Neural cell (in vitro differentiated cells): ENCODE results near the gene ARID3B. TPM values are rescaled to one million over a fixed set of nuclear protein-coding genes. Genes with fewer than 3 reads are reported as not detected.

ENCODE experiments used
- H2AFZ ChIP-seq: fragments of 200-600, 300-800 bp; sonication (generic), shearing (Covaris generic); 2 replicates; pipeline ENCODE4 v1.6.0; 2014; ENCODE audit warnings: low read depth, mild to moderate bottlenecking, antibody characterized with exemption, low read length, moderate library complexity
- H3F3A ChIP-seq: fragments of 200-600 bp; shearing (Covaris generic); 2 replicates; pipeline ENCODE4 v1.6.1; 2016; ENCODE audit warnings: mild to moderate bottlenecking, moderate library complexity, mixed read lengths, antibody characterized with exemption, low read length; ENCODE audit not compliant: insufficient read depth, poor library complexity, severe bottlenecking
- H3K27ac ChIP-seq: fragments of 200-600, 300-800 bp; sonication (generic), shearing (Covaris generic); 2 replicates; pipeline ENCODE4 v1.5.1; 2014; ENCODE audit warnings: mild to moderate bottlenecking, low read length, moderate library complexity
- H3K27me3 ChIP-seq: fragments of 300-800, 200-600 bp; sonication (generic), shearing (Covaris generic); 2 replicates; pipeline ENCODE4 v1.6.0; 2014; ENCODE audit warnings: mild to moderate bottlenecking, low read depth, low read length, moderate library complexity; ENCODE audit not compliant: insufficient read depth
- H3K36me3 ChIP-seq: fragments of 300-800, 200-600 bp; sonication (generic), shearing (Covaris generic); 2 replicates; pipeline ENCODE4 v1.5.1; 2014; ENCODE audit warnings: mild to moderate bottlenecking, antibody characterized with exemption, low read length, moderate library complexity; ENCODE audit not compliant: insufficient read depth
- H3K4me2 ChIP-seq: fragments of 300-800, 200-600 bp; sonication (generic), shearing (Covaris generic); 2 replicates; pipeline ENCODE4 v1.6.0; 2014; ENCODE audit warnings: mild to moderate bottlenecking, low read length
- H3K4me3 ChIP-seq: fragments of 300-800, 200-600 bp; sonication (generic), shearing (Covaris generic); 2 replicates; pipeline ENCODE4 v1.5.1; 2014; ENCODE audit warnings: mild to moderate bottlenecking, low read length, moderate library complexity
- H3K79me2 ChIP-seq: fragments of 200-600 bp; shearing (Covaris generic); replicated peaks from 2 replicates; pipeline ENCODE4 v1.6.0; 2014; ENCODE audit warnings: mild to moderate bottlenecking, low read length, moderate library complexity; ENCODE audit not compliant: insufficient read depth
- H3K9ac ChIP-seq: fragments of 300-800, 200-600 bp; sonication (generic), shearing (Covaris generic); 2 replicates; pipeline ENCODE4 v1.6.1; 2016; ENCODE audit warnings: mild to moderate bottlenecking, low read length, mixed read lengths
- H3K9me2 ChIP-seq: fragments of 200-600 bp; shearing (Covaris generic); 2 replicates; pipeline ENCODE4 v1.6.1; 2016; ENCODE audit warnings: mild to moderate bottlenecking, low read length, mixed read lengths; ENCODE audit not compliant: insufficient read depth
- H3K9me3 ChIP-seq: fragments of 200-600, 300-800 bp; sonication (generic), shearing (Covaris generic); 2 replicates; pipeline ENCODE4 v1.6.1; 2016; ENCODE audit warnings: mild to moderate bottlenecking, mixed run types, low read length, moderate library complexity, mixed read lengths
- H4K20me1 ChIP-seq: fragments of 200-600 bp; shearing (Covaris generic); 2 replicates; pipeline ENCODE4 v1.6.1; 2016; ENCODE audit warnings: mild to moderate bottlenecking, mixed run types; ENCODE audit not compliant: insufficient read depth
- EP300 ChIP-seq: fragments of 450-650 bp; conservative IDR thresholded peaks from 2 replicates; pipeline ENCODE4 v1.6.1; 2014; ENCODE audit warnings: antibody characterized with exemption, mild to moderate bottlenecking, moderate library complexity; ENCODE audit not compliant: poor library complexity, severe bottlenecking
- EZH2 ChIP-seq: fragments of 200-600, 300-800 bp; shearing (Covaris generic), sonication (generic); IDR thresholded peaks from 2 replicates; pipeline ENCODE4 v1.6.1; 2014; ENCODE audit warnings: antibody characterized with exemption, low read length, borderline replicate concordance, mild to moderate bottlenecking; ENCODE audit not compliant: insufficient read depth, poor library complexity, severe bottlenecking
- MXI1 ChIP-seq: fragments of 450-650 bp; conservative IDR thresholded peaks from 2 replicates; pipeline ENCODE4 v1.6.1; 2014; ENCODE audit warnings: antibody characterized with exemption, mild to moderate bottlenecking; ENCODE audit not compliant: poor library complexity, severe bottlenecking
- POLR2AphosphoS5 ChIP-seq: IDR thresholded peaks from 2 replicates; pipeline ENCODE4 v1.6.1; 2012
- RAD21 ChIP-seq: fragments of 450-650 bp; conservative IDR thresholded peaks from 2 replicates; pipeline ENCODE4 v1.6.1; 2014; ENCODE audit warnings: antibody characterized with exemption, mild to moderate bottlenecking, moderate library complexity
- SMC3 ChIP-seq: fragments of 450-650 bp; conservative IDR thresholded peaks from 2 replicates; pipeline ENCODE4 v1.6.1; 2014; ENCODE audit warnings: antibody characterized with exemption, mild to moderate bottlenecking, moderate library complexity; ENCODE audit not compliant: poor library complexity
- TAF1 ChIP-seq: IDR thresholded peaks from 2 replicates; pipeline ENCODE4 v1.6.1; 2012; ENCODE audit warnings: low read depth
- polyA plus RNA-seq: library from polyadenylated mRNA; depleted of rRNA; stranded (reverse); fragments of >200 nt; gene quantifications from 2 replicates; pipeline ENCODE4 v1.2.3, GENCODE V29; 2014
- TF ChIP-seq, protein P1 (sequence below): fragments of 450-650 bp; IDR thresholded peaks from 2 replicates; pipeline ENCODE4 v1.5.1; 2014; ENCODE audit warnings: antibody characterized with exemption, mild to moderate bottlenecking, moderate library complexity; ENCODE audit not compliant: poor library complexity, severe bottlenecking
- TF ChIP-seq, protein P2 (sequence below): IDR thresholded peaks from 2 replicates; pipeline ENCODE4 v1.6.1; 2012; ENCODE audit warnings: borderline replicate concordance

Gene ARID3B
- polyA plus RNA-seq, 1 donor from 2014 or later, result 11.2 TPM

DNA sequence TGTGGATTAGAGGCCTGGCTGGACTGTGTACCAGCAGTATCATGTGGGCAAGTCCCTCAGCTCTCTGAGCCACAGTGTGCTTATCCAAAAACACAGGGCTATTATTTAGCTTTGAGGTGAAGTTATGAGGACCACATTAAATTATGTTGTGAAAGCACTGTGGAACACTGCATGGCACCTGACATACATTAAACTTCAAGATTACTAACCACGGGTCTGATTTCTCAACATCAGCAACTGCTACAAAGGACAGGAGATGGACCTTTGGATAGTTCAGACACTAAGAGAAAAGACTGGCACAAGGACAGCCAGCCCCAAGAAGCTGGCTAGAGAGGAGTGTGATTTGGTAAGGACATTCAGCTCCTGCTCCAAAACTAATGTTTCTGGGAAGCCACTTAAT lies 96.0 kb downstream of the ARID3B start:
- TF ChIP-seq POLR2AphosphoS5, result no peak
- TF ChIP-seq RAD21, result no peak
- no peak for TF ChIP-seq TAF1
- TF ChIP-seq, protein P1, sequence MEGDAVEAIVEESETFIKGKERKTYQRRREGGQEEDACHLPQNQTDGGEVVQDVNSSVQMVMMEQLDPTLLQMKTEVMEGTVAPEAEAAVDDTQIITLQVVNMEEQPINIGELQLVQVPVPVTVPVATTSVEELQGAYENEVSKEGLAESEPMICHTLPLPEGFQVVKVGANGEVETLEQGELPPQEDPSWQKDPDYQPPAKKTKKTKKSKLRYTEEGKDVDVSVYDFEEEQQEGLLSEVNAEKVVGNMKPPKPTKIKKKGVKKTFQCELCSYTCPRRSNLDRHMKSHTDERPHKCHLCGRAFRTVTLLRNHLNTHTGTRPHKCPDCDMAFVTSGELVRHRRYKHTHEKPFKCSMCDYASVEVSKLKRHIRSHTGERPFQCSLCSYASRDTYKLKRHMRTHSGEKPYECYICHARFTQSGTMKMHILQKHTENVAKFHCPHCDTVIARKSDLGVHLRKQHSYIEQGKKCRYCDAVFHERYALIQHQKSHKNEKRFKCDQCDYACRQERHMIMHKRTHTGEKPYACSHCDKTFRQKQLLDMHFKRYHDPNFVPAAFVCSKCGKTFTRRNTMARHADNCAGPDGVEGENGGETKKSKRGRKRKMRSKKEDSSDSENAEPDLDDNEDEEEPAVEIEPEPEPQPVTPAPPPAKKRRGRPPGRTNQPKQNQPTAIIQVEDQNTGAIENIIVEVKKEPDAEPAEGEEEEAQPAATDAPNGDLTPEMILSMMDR, result no peak
- no peak for TF ChIP-seq EP300
- no peak for TF ChIP-seq EZH2
- TF ChIP-seq SMC3, result no peak
- TF ChIP-seq MXI1, result no peak
- TF ChIP-seq, protein P2, sequence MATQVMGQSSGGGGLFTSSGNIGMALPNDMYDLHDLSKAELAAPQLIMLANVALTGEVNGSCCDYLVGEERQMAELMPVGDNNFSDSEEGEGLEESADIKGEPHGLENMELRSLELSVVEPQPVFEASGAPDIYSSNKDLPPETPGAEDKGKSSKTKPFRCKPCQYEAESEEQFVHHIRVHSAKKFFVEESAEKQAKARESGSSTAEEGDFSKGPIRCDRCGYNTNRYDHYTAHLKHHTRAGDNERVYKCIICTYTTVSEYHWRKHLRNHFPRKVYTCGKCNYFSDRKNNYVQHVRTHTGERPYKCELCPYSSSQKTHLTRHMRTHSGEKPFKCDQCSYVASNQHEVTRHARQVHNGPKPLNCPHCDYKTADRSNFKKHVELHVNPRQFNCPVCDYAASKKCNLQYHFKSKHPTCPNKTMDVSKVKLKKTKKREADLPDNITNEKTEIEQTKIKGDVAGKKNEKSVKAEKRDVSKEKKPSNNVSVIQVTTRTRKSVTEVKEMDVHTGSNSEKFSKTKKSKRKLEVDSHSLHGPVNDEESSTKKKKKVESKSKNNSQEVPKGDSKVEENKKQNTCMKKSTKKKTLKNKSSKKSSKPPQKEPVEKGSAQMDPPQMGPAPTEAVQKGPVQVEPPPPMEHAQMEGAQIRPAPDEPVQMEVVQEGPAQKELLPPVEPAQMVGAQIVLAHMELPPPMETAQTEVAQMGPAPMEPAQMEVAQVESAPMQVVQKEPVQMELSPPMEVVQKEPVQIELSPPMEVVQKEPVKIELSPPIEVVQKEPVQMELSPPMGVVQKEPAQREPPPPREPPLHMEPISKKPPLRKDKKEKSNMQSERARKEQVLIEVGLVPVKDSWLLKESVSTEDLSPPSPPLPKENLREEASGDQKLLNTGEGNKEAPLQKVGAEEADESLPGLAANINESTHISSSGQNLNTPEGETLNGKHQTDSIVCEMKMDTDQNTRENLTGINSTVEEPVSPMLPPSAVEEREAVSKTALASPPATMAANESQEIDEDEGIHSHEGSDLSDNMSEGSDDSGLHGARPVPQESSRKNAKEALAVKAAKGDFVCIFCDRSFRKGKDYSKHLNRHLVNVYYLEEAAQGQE, result no peak
- no peaks in the 10 kb centered on the region for H3K79me2 ChIP-seq
- no peaks in the 10 kb centered on the region for H3K9me3 ChIP-seq
- H2AFZ ChIP-seq, result no peak overlapping the region
- no peak overlapping the region for H3K4me2 ChIP-seq
- H3K36me3 ChIP-seq, result peaks cover 4% of the 10 kb centered on the region
- H3K27me3 ChIP-seq, result no peaks in the 10 kb centered on the region
- no peaks in the 10 kb centered on the region for H3K9me2 ChIP-seq
- H3F3A ChIP-seq, result no peaks in the 10 kb centered on the region
- no peaks in the 10 kb centered on the region for H4K20me1 ChIP-seq
- H3K27ac ChIP-seq, result no peak overlapping the region
- no peak overlapping the region for H3K4me3 ChIP-seq
- no peak overlapping the region for H3K9ac ChIP-seq

DNA sequence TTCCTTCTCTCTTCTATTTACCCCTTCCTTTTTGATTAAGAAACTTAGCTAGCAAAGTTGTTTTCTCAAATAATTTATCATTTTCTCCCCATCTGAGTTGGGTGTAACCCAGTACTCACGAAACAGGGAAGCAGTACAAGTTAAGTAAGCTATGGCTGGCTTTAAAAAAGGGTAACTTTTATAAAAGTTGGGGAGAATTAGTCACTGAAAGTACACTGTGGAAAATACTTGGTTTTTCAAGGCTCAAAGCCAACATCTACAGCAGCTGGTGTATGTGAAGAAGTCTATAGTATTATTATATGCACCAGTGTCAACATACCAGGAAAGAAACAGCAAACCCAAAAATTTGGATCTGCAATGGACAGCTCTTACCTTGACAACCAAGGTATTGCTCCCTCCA lies 100.1 kb downstream of the ARID3B start:
- Histone ChIP-seq H3K9ac (no peak overlapping the region), H2AFZ (no peak overlapping the region), H3F3A (no peaks in the 10 kb centered on the region), H3K4me2 (no peak overlapping the region), H3K9me2 (no peaks in the 10 kb centered on the region), H3K36me3 (peaks cover 4% of the 10 kb centered on the region), H3K9me3 (no peaks in the 10 kb centered on the region), H3K27me3 (no peaks in the 10 kb centered on the region), H3K79me2 (peaks cover 6% of the 10 kb centered on the region), H4K20me1 (no peaks in the 10 kb centered on the region), H3K4me3 (no peak overlapping the region), H3K27ac (no peak overlapping the region)
- TF ChIP-seq POLR2AphosphoS5 (no peak), RAD21 (no peak), TAF1 (no peak), EZH2 (no peak), MXI1 (no peak), SMC3 (no peak), EP300 (no peak)
- TF ChIP-seq, protein P1, result no peak
- TF ChIP-seq, protein P2, result no peak
